OCI-LY7 (cell line): ENCODE measurements around the gene PPP3CB. TPM values are rescaled to one million over a fixed set of nuclear protein-coding genes. Genes with fewer than 3 reads are reported as not detected.

ENCODE experiments used
- BruUV-seq: library from RNA; stranded (reverse); fragments of 400-500 nt; replicated peaks from 2 replicates; lab custom pipeline; 2021; lab: Mats Ljungman, UMichigan
- CTCF ChIA-PET: fragments of 300-600 bp; sonication (Branson Sonifier 250); formaldehyde crosslinking; loops from one replicate; lab custom pipeline; 2022; ENCODE audit warnings: antibody characterized with exemption; ENCODE audit not compliant: unreplicated experiment; lab: Charles Lee
- POLR2A ChIA-PET: fragments of 300-600 bp; sonication (Branson Sonifier 250); formaldehyde crosslinking; loops from one replicate; lab custom pipeline; 2022; ENCODE audit warnings: antibody characterized with exemption; lab: Charles Lee
- DNase-seq: peaks from one replicate; pipeline ENCODE4 v3.0.0-alpha.2; 2015; ENCODE audit warnings: low spot score
- H2AFZ ChIP-seq: fragments of 200-600 bp; sonication (generic), shearing (Covaris generic); 2 replicates; pipeline ENCODE4 v1.6.1; 2014; ENCODE audit warnings: mild to moderate bottlenecking, antibody characterized with exemption, low read length, moderate library complexity
- H3K27ac ChIP-seq: fragments of 200-600 bp; sonication (generic); 2 replicates; pipeline ENCODE4 v1.5.1; 2014; ENCODE audit warnings: mixed run types, low read depth, mild to moderate bottlenecking, moderate library complexity, low read length, inconsistent platforms; ENCODE audit not compliant: poor library complexity, severe bottlenecking
- H3K36me3 ChIP-seq: fragments of 200-600 bp; sonication (generic); 2 replicates; pipeline ENCODE4 v1.6.1; 2014; ENCODE audit warnings: mild to moderate bottlenecking, antibody characterized with exemption, low read length, moderate library complexity, mixed read lengths; ENCODE audit not compliant: insufficient read depth
- H3K4me1 ChIP-seq: fragments of 200-600 bp; sonication (generic); 2 replicates; pipeline ENCODE4 v1.5.1; 2014; ENCODE audit warnings: mild to moderate bottlenecking, low read length; ENCODE audit not compliant: insufficient read depth, poor library complexity, severe bottlenecking
- H3K4me2 ChIP-seq: fragments of 200-600 bp; sonication (generic); 2 replicates; pipeline ENCODE4 v1.6.1; 2014; ENCODE audit warnings: mild to moderate bottlenecking, low read length
- H3K4me3 ChIP-seq: fragments of 200-600 bp; sonication (generic); 2 replicates; pipeline ENCODE4 v1.5.1; 2014; ENCODE audit warnings: mild to moderate bottlenecking, low read depth, low read length; ENCODE audit not compliant: poor library complexity, severe bottlenecking
- H3K79me2 ChIP-seq: fragments of 200-600 bp; sonication (generic); 2 replicates; pipeline ENCODE4 v1.6.1; 2016; ENCODE audit warnings: low read depth, mild to moderate bottlenecking, low read length, moderate library complexity, mixed read lengths; ENCODE audit not compliant: insufficient read depth
- H3K9me2 ChIP-seq: fragments of 200-600 bp; sonication (generic); 2 replicates; pipeline ENCODE4 v1.6.1; 2016; ENCODE audit warnings: mild to moderate bottlenecking, low read length, mixed read lengths; ENCODE audit not compliant: insufficient read depth
- H3K9me3 ChIP-seq: fragments of 200-600 bp; sonication (generic); 2 replicates; pipeline ENCODE4 v1.6.1; 2014; ENCODE audit warnings: mild to moderate bottlenecking, mixed run types, low read length, mixed read lengths
- H4K20me1 ChIP-seq: fragments of 200-600 bp; sonication (generic); 2 replicates; pipeline ENCODE4 v1.6.1; 2014; ENCODE audit warnings: mild to moderate bottlenecking, antibody characterized with exemption, low read length, moderate library complexity, mixed read lengths; ENCODE audit not compliant: insufficient read depth
- EZH2phosphoT487 ChIP-seq: fragments of 200-600 bp; sonication (generic); IDR thresholded peaks from 2 replicates; pipeline ENCODE4 v1.6.1; 2018; ENCODE audit warnings: low read depth, borderline replicate concordance, mild to moderate bottlenecking, mixed run types, antibody characterized with exemption, low read length, moderate library complexity, mixed read lengths
- intact Hi-C: fragments of 100-400 bp; cut with micrococcal nuclease; formaldehyde crosslinking; loops from one replicate; pipeline ENCODE4 v1.10.0; 2022; ENCODE audit not compliant: unreplicated experiment
- total RNA-seq, 2 experiments: library from RNA; depleted of rRNA in 1 of 2; stranded (reverse); fragments of >200 nt in 1 of 2; shearing (Covaris generic) in 1 of 2; gene quantifications; 2 replicates each; pipeline ENCODE4 v1.2.3, GENCODE V29; 2014 to 2022
- TF ChIP-seq, protein P1 (sequence below): fragments of 200-600 bp; sonication (generic); conservative IDR thresholded peaks from 2 replicates; pipeline ENCODE4 v1.5.1; 2014; ENCODE audit warnings: mild to moderate bottlenecking, antibody characterized with exemption, low read length, moderate library complexity, mixed read lengths

The PPP3CB gene
- total RNA-seq, 2 experiments from 2014 or later = 18.6 to 43.1 TPM

GRCh38 chr10:73469579-73469978, 26.2 kb downstream of the PPP3CB start:
- no TSS peak for BruUV-seq
- no peak for DNase-seq
- intact Hi-C loops = no loop called here
- Histone ChIP-seq H2AFZ (no peak overlapping the region), H3K4me3 (no peak overlapping the region), H3K9me3 (no peaks in the 10 kb centered on the region), H3K27ac (no peak overlapping the region), H4K20me1 (no peaks in the 10 kb centered on the region), H3K4me2 (no peak overlapping the region), H3K79me2 (no peaks in the 10 kb centered on the region), H3K4me1 (no peaks in the 10 kb centered on the region), H3K36me3 (peaks cover 93% of the 10 kb centered on the region), H3K9me2 (no peaks in the 10 kb centered on the region)
- ChIA-PET POLR2A (interaction anchor here (1.0 kb wide), 1 partner anchor 11 kb away, joined by 4 read pairs; no protein-coding TSS in a partner anchor), CTCF (no interaction called here)
- no peak for TF ChIP-seq EZH2phosphoT487
- TF ChIP-seq, protein P1, sequence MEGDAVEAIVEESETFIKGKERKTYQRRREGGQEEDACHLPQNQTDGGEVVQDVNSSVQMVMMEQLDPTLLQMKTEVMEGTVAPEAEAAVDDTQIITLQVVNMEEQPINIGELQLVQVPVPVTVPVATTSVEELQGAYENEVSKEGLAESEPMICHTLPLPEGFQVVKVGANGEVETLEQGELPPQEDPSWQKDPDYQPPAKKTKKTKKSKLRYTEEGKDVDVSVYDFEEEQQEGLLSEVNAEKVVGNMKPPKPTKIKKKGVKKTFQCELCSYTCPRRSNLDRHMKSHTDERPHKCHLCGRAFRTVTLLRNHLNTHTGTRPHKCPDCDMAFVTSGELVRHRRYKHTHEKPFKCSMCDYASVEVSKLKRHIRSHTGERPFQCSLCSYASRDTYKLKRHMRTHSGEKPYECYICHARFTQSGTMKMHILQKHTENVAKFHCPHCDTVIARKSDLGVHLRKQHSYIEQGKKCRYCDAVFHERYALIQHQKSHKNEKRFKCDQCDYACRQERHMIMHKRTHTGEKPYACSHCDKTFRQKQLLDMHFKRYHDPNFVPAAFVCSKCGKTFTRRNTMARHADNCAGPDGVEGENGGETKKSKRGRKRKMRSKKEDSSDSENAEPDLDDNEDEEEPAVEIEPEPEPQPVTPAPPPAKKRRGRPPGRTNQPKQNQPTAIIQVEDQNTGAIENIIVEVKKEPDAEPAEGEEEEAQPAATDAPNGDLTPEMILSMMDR = no peak

DNA sequence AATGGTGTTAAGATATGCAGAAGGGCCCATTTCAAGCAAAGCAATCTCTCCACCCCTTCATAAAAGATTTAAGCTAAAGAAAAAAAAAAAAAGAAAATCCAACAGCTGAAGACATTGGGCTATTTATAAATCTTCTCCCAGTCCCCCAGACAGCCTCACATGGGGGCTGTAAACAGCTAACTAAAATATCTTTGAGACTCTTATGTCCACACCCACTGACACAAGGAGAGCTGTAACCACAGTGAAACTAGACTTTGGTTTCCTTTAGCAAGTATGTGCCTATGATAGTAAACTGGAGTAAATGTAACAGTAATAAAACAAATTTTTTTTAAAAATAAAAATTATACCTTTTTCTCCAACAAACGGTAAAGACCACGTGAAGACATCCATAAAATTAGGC, 28.6 kb downstream of the PPP3CB start:
- H3K9me3 ChIP-seq = no peaks in the 10 kb centered on the region
- DNase-seq = no peak
- BruUV-seq = no TSS peak
- no peaks in the 10 kb centered on the region for H3K79me2 ChIP-seq
- no peak overlapping the region for H3K27ac ChIP-seq
- ChIA-PET POLR2A (interaction anchor here (0.6 kb wide), 1 partner anchor 44 kb away, joined by 3 read pairs; no protein-coding TSS in a partner anchor), CTCF (no interaction called here)
- H3K4me1 ChIP-seq = no peaks in the 10 kb centered on the region
- intact Hi-C loops = no loop called here
- no peak overlapping the region for H3K4me3 ChIP-seq
- no peaks in the 10 kb centered on the region for H4K20me1 ChIP-seq
- peaks cover 93% of the 10 kb centered on the region for H3K36me3 ChIP-seq
- H2AFZ ChIP-seq = no peak overlapping the region
- no peak overlapping the region for H3K4me2 ChIP-seq
- no peaks in the 10 kb centered on the region for H3K9me2 ChIP-seq
- no peak for TF ChIP-seq EZH2phosphoT487
- TF ChIP-seq, protein P1 = no peak

- CTCF ChIA-PET = no interaction called here
Measured at GRCh38 chr10:73465978-73466726, 29.7 kb downstream of the PPP3CB start.

More at GRCh38 chr10:73465978-73466726, 29.7 kb downstream of the PPP3CB start:
- H3K4me1 ChIP-seq = no peaks in the 10 kb centered on the region
- no peak overlapping the region for H3K4me3 ChIP-seq
- H3K9me3 ChIP-seq = no peaks in the 10 kb centered on the region
- H4K20me1 ChIP-seq = no peaks in the 10 kb centered on the region
- peaks cover 85% of the 10 kb centered on the region for H3K36me3 ChIP-seq
- H2AFZ ChIP-seq = no peak overlapping the region
- DNase-seq = no peak
- no peak overlapping the region for H3K4me2 ChIP-seq
- H3K79me2 ChIP-seq = no peaks in the 10 kb centered on the region
- H3K9me2 ChIP-seq = no peaks in the 10 kb centered on the region
- TF ChIP-seq EZH2phosphoT487 = no peak
- TF ChIP-seq, protein P1 = no peak
- no peak overlapping the region for H3K27ac ChIP-seq
- BruUV-seq = no TSS peak
- POLR2A ChIA-PET = no interaction called here
- intact Hi-C loops = no loop called here
